Esophagus muscularis mucosa (tissue), 3 donors: ENCODE data around the gene ZNF92.

ENCODE experiments used
- POLR2A ChIP-seq: fragments of 450-650 bp; IDR thresholded peaks from one replicate; pipeline ENCODE4 v1.6.1; 2017; ENCODE audit warnings: antibody characterized with exemption, moderate library complexity, mild to moderate bottlenecking, low read depth
- TF ChIP-seq, protein P1 (sequence below), 3 experiments: fragments of 200-600 bp in 2 of 3; fragments of 450-650 bp in 1 of 3; sonication (generic) in 2 of 3; IDR thresholded peaks; one replicate each; pipeline ENCODE4 v1.5.1; 2017 to 2019; ENCODE audit warnings: antibody characterized with exemption in 3 of 3, mild to moderate bottlenecking in 2 of 3, moderate library complexity in 1 of 3

DNA sequence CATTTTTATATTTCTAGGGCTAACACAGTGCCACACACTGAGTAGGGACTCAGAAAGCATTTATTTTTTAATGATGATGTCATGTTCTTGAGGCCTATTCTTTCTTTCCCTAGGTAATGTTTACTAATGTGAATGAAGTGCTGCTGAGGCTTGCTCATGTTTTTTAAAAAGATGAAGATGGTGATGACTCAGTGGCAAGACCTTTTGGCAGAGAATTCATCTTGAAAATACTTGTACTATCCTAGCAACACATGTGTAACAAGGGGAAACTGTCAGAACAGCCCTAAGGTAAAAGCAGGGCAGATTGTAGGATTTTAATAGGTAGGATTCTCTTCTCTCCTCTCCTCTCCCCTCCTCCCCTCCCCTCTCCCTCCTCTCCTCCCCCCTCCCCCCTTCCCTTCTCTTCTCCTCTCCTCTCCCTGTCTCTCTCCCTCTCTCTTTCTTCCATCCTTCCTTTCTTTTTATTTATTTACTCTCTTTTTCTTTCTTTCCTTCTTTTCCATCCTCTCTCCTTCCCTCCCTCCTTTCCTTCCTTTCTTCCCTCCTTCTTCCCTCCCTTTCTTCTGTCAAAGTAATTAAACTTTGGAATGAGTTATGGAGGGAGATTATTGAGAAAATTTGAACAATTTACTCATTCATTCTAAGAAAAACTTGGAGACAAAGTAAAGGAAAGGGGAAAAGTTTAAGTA, 75.3 kb downstream of the ZNF92 start:
- TF ChIP-seq, protein P1, sequence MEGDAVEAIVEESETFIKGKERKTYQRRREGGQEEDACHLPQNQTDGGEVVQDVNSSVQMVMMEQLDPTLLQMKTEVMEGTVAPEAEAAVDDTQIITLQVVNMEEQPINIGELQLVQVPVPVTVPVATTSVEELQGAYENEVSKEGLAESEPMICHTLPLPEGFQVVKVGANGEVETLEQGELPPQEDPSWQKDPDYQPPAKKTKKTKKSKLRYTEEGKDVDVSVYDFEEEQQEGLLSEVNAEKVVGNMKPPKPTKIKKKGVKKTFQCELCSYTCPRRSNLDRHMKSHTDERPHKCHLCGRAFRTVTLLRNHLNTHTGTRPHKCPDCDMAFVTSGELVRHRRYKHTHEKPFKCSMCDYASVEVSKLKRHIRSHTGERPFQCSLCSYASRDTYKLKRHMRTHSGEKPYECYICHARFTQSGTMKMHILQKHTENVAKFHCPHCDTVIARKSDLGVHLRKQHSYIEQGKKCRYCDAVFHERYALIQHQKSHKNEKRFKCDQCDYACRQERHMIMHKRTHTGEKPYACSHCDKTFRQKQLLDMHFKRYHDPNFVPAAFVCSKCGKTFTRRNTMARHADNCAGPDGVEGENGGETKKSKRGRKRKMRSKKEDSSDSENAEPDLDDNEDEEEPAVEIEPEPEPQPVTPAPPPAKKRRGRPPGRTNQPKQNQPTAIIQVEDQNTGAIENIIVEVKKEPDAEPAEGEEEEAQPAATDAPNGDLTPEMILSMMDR (IDR thresholded peaks at IDR 0.05), result no peak
- TF ChIP-seq POLR2A, result no peak
